ENCODE data around the gene SCN9A. TPM values are rescaled to one million over a fixed set of nuclear protein-coding genes. Genes with fewer than 3 reads are reported as not detected.
"Not testable (repeated sequence)": the region's sequence is repeated elsewhere in the genome, so short reads cannot be mapped to it uniquely, and the experiment has no call there.

The SCN9A gene
- total RNA-seq, 1 donor from 2014 or later, result 121 TPM

- no peak for DNase-seq
Measured at GRCh38 chr2:166333801-166334200, 41.9 kb downstream of the SCN9A start.

- no peak for DNase-seq
Measured at GRCh38 chr2:166332106-166332505, 43.6 kb downstream of the SCN9A start.

- DNase-seq, result no peak
Measured at GRCh38 chr2:166331468-166331867, 44.3 kb downstream of the SCN9A start.

- no peak for DNase-seq
Measured at GRCh38 chr2:166329465-166329864, 46.3 kb downstream of the SCN9A start.

- no peak for DNase-seq
Measured at GRCh38 chr2:166328147-166328546, 47.6 kb downstream of the SCN9A start.

- DNase-seq, result no peak
Measured at GRCh38 chr2:166321076-166321475, 54.7 kb downstream of the SCN9A start.

GRCh38 chr2:166314022-166314759 is 61.6 kb downstream of the SCN9A start:
- DNase-seq, result no peak

GRCh38 chr2:166312863-166313262 is 62.9 kb downstream of the SCN9A start:
- not testable (repeated sequence) for DNase-seq

- DNase-seq, result no peak
Measured at GRCh38 chr2:166307326-166307725, 68.4 kb downstream of the SCN9A start.

- DNase-seq, result no peak
Measured at GRCh38 chr2:166304656-166305055, 71.1 kb downstream of the SCN9A start.

- no peak for DNase-seq
Measured at GRCh38 chr2:166302036-166302435, 73.7 kb downstream of the SCN9A start.

GRCh38 chr2:166297951-166298350 is 77.8 kb downstream of the SCN9A start:
- DNase-seq, result no peak

GRCh38 chr2:166293984-166294383 is 81.8 kb downstream of the SCN9A start:
- no peak for DNase-seq

GRCh38 chr2:166285215-166285614 is 90.5 kb downstream of the SCN9A start:
- no peak for DNase-seq

GRCh38 chr2:166284359-166284758 is 91.4 kb downstream of the SCN9A start:
- no peak for DNase-seq

- DNase-seq, result no peak
Measured at GRCh38 chr2:166282154-166282553, 93.6 kb downstream of the SCN9A start.

- DNase-seq, result no peak
Measured at GRCh38 chr2:166278856-166279255, 96.9 kb downstream of the SCN9A start.

GRCh38 chr2:166270376-166270775 is 105.4 kb downstream of the SCN9A start:
- no peak for DNase-seq

GRCh38 chr2:166269322-166269721 is 106.4 kb downstream of the SCN9A start:
- DNase-seq, result no peak

- DNase-seq, result no peak
Measured at GRCh38 chr2:166257859-166258258, 117.9 kb downstream of the SCN9A start.

- no peak for DNase-seq
Measured at GRCh38 chr2:166256896-166257295, 118.8 kb downstream of the SCN9A start.

GRCh38 chr2:166249318-166249717 is 126.4 kb downstream of the SCN9A start:
- no peak for DNase-seq

GRCh38 chr2:166246901-166247300 is 128.8 kb downstream of the SCN9A start:
- no peak for DNase-seq

GRCh38 chr2:166242309-166242708 is 133.4 kb downstream of the SCN9A start:
- no peak for DNase-seq
